DOHH2 (cell line): ENCODE results near the gene RAP1GDS1.

Experiments
- EZH2phosphoT487 ChIP-seq: fragments of 200-600 bp; sonication (generic); IDR thresholded peaks from 2 replicates; pipeline ENCODE4 v1.6.1; 2017; ENCODE audit warnings: borderline replicate concordance, mild to moderate bottlenecking, antibody characterized with exemption, low read length, moderate library complexity, mixed read lengths
- TF ChIP-seq, protein P1 (sequence below): fragments of 200-600 bp; sonication (generic); IDR thresholded peaks from one replicate; pipeline ENCODE4 v1.5.1; 2014; ENCODE audit warnings: antibody characterized with exemption, mild to moderate bottlenecking, low read depth, low read length; ENCODE audit not compliant: poor library complexity, severe bottlenecking

DNA sequence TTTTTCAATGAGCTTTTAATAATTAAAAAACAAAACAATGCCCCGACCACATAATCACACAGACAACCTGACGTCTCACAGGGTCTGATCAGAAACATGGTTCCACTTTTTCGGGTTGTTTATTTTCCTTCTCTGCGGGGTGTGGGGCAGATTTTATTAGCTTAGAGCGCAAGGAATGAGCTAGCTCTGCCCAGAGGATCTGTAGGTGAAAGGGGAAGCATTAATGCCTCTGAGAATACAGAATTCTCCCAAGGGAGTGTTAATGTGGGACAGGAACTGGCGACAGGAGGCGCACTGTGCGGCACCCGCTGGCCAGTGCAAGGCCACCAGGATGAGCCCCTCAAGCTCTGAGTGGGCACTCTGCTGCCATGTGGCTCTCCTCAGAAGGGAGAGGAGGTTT, 215.7 kb downstream of the RAP1GDS1 start:
- TF ChIP-seq, protein P1, sequence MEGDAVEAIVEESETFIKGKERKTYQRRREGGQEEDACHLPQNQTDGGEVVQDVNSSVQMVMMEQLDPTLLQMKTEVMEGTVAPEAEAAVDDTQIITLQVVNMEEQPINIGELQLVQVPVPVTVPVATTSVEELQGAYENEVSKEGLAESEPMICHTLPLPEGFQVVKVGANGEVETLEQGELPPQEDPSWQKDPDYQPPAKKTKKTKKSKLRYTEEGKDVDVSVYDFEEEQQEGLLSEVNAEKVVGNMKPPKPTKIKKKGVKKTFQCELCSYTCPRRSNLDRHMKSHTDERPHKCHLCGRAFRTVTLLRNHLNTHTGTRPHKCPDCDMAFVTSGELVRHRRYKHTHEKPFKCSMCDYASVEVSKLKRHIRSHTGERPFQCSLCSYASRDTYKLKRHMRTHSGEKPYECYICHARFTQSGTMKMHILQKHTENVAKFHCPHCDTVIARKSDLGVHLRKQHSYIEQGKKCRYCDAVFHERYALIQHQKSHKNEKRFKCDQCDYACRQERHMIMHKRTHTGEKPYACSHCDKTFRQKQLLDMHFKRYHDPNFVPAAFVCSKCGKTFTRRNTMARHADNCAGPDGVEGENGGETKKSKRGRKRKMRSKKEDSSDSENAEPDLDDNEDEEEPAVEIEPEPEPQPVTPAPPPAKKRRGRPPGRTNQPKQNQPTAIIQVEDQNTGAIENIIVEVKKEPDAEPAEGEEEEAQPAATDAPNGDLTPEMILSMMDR: no peak
- no peak for TF ChIP-seq EZH2phosphoT487
